NAMALWA (cell line): Measurements from ENCODE around the gene CDADC1.
"Not testable (repeated sequence)": the region's sequence is repeated elsewhere in the genome, so short reads cannot be mapped to it uniquely, and the experiment has no call there.

Experiments used
- DNase-seq: peaks from one replicate; pipeline ENCODE4 v3.0.0-alpha.2; 2015; ENCODE audit warnings: low spot score

Gene CDADC1

GRCh38 chr13:49238621-49239020, 9.1 kb upstream of the CDADC1 start:
- no peak for DNase-seq

GRCh38 chr13:49240017-49240416, 7.7 kb upstream of the CDADC1 start:
- peak; percentile 74 for DNase-seq

GRCh38 chr13:49241296-49241695, 6.4 kb upstream of the CDADC1 start:
- no peak for DNase-seq

GRCh38 chr13:49245101-49245500, 2.6 kb upstream of the CDADC1 start:
- DNase-seq: no peak

GRCh38 chr13:49246850-49247642, 679 bp upstream of the CDADC1 start:
- no peak for DNase-seq

GRCh38 chr13:49248622-49249002, 887 bp downstream of the CDADC1 start:
- peak; percentile 58 for DNase-seq

- DNase-seq: no peak
Observed at GRCh38 chr13:49251326-49251725, 3.6 kb downstream of the CDADC1 start.

GRCh38 chr13:49253310-49253709, 5.6 kb downstream of the CDADC1 start:
- DNase-seq: no peak

- no peak for DNase-seq
Observed at GRCh38 chr13:49254007-49254406, 6.3 kb downstream of the CDADC1 start.

DNA sequence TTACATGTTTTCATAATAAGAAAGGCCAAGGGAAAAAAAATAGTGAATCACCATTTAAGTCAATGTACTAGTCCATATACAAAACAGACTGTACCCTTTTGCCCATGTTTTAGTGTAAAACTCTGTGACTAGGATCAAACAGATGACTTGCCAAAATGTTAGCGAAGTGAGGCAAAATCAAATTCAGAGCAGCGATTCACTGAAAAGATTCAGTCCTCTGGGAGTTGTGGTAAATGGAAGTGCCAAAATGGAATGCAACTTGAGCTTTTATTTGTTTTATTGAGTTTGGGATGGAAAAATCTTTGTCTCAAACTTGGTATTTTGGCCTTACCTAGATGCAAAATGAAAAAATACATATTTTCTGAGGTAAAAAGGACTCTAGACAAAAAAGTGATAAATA, 9.1 kb downstream of the CDADC1 start:
- DNase-seq: no peak

DNA sequence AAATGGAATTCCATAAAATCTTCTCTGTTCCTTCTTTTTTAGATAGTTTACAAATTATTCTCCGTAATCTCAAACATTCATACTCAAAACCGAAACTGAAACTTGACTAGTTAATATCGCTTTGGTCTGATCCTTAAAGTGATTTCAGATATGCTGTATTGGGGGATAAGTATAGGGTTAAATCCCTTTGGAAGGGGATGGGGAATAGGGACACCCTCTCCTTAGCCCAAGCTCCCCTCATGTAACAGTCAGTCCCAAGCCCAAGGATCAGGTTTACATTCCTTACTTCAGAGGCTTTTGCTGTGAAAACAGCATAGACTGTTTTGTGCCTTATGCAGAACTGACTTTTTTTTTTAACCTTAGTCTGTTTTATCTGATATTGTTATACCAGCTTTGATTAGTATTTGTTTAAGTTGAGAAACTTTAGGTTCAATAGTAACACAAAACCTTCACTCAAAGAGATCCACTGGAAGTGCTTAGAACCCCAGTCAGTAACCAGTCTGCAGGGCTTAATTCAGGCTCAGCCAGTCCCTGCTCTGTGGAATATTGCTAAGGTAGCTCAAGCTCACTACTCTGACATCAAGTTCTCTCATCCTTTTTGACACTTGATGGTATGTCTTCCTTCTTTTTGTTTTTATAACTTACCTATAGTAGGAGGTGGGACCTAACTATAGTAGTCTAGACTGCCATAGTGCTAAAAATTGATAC, 10.5 kb downstream of the CDADC1 start:
- DNase-seq: no peak

DNA sequence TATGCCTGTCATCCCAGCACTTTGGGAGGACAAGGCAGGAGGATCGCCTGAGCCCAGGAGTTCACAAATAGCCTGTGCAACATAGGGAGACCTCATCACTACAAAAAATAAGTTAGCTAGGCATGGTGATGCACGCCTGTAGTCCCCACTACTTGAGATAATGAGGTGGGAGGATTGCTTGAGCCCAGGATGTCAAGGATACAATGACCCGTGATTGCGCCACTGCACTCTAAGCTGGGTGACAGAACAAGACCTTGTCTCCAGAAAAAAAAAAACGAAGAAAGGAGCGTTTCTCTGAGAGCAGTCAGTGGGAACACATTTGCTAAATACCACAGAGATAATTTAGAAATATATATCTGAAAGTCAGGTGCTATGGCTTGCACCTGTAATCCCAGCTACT, 11.9 kb downstream of the CDADC1 start:
- DNase-seq: no peak

GRCh38 chr13:49262634-49263033, 14.9 kb downstream of the CDADC1 start:
- no peak for DNase-seq

GRCh38 chr13:49265822-49266221, 18.1 kb downstream of the CDADC1 start:
- DNase-seq: no peak

GRCh38 chr13:49271264-49271663, 23.5 kb downstream of the CDADC1 start:
- no peak for DNase-seq

- DNase-seq: no peak
Observed at GRCh38 chr13:49272296-49272695, 24.6 kb downstream of the CDADC1 start.

- DNase-seq: no peak
Observed at GRCh38 chr13:49278211-49278610, 30.5 kb downstream of the CDADC1 start.

GRCh38 chr13:49279112-49279511, 31.4 kb downstream of the CDADC1 start:
- no peak for DNase-seq

GRCh38 chr13:49279885-49280284, 32.2 kb downstream of the CDADC1 start:
- DNase-seq: no peak

DNA sequence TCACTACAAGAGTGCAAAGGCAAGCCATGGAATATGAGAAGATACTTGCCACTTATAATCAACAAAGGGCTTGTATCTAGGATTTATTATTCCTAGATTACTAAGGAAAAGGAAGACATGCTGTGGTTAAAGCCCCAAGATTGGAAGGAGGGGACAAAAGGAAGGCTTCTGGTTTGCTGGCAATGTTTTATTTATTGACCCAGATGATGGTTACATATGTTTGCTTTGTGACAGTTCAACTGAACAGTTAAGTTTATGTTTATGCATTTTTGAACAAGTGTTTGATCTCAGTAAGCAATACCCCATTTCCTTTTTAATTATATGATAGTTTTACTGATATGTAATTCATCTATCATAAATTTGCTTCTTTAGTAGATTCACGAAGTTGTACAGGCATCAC, 40.3 kb downstream of the CDADC1 start:
- no peak for DNase-seq

DNA sequence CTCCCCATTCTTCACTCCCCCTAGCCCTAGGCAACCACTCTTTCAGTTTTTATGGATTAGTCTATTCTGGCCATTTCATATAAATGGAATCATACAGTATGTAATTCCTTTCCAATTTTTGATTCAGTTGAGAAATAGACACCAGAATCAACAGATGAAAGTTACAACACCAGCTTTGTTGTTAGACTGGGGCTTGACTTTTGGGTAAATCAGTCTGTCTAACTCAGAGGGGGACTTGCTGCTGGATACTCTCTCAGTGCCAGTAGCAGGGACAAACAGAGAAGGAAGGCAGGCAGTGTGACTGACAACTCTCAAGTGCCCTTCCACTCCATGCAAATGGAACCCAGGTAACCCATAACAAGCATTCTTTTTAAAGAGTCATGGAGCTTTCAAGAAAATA, 40.7 kb downstream of the CDADC1 start:
- no peak for DNase-seq

DNA sequence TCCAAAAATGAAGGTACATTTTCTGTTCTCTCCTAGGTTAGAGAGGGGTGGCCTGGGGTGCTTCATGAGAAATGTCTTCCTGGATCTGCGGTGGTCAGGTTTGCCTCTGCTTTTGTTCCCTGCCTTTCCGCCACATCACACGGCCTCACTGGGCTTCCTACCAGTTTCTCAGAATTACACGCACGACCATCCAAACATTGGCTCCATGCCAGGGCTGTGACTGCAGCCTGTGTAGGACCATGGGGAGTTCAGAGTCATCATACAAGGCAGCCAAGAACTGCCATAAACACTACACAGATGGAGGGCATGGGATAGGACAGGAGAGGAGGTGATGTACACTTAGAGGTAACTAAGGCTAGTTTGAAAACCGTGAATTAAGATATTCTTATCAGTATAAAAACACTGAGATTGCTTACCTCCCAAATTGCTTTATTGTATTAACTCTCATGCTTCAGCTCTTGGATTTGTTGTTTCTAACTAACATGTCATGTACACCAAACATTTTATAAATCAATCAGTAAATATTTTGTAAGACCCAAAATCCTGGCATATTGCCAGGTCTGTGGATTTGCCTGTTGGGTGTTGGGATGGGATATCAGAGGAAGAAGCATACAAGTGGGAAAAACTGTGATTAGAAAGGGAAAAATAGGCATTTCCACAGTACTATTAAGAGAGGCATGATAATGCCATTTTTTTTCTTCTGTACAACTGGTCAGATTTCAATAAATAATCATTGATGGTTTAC, 45.2 kb downstream of the CDADC1 start:
- DNase-seq: no peak

DNA sequence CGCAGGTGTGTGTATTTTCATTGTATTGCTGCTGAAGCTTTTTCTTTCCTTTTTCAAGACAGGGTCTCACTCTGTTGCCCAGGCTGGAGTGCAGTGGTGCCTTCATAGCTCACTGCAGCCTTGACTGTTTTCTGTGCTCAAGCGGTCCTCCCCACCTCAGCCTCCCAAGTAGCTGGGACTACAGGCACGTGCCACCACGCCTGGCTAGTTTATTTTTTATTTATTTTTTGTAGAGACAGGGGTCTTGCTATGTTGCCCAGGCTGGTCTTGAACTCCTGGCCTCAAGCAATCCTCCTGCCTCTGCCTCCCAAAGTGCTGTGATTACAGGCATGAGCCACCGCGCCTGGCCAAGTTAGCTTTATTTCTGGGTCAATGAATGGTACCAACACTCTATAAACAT, 47.0 kb downstream of the CDADC1 start:
- DNase-seq: not testable (repeated sequence)
